Measurements from ENCODE around the gene QDPR.

Gene QDPR

DNA sequence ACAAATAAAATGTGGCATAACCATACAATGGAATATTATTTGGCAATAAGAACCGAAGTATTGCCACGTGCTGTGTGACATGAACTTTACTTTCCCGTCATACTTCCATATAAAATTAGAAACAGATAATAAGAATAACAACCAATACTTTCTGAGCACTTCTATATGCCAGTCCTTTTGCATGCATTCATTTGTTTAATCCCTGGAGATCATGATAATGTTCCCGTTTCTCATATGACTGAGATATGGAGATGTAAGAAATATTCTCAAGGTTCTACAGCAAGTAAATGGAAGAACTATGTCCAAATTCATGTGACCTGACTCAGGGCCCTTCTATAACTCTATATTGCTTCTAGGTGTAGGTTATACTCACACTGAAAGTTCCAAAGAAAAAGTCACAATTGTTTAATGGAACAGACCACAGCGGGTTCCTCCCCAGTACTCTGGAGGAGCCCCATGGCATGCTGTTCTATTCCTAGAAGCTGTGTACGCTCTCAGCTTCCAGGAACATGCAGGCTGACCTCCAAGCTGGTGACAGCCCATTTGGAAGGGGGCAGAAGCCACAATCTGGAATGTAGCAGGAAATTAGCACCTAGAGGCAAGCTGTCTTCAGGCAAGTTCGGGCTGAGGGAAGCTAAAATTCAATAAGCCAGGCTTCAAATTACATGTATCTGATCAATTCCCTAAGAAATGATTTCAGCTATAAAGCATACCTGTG is 31.5 kb downstream of the QDPR start:
- no peak for DNase-seq (ENCODE audit: insufficient read length, low spot score)
- FAIRE-seq, result no peak

DNA sequence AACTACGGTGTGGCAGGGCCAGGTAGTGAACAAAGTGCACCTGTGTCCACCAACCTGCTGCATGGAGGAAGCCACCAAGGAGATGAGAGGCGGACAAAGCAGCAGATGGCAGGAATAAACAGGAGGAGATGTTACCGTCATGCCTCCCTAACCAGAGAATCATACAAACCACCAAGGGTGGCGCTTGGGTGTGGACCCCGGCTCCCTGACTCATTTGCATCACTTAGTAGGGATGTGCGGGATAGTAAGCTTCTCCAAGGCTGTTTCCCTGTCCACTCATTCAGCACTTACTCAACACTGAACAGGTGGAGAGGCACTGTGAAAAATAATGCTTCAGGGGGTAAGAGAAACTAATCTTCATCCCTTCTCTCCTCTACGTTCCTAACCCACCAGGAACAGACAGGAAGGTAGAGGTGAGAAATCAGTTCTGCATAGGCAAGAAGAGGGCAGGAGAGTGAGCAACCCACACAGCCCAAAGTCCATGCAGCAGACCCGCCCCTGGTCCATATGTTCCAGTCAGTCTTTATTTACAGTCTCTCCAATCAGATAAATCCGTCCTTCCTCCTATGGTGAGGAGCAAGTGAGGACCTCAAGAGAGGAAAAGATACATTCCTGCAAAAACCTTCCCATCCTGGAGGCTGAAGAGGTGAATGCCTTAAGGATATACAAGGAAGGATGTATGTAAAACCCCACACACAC is 34.0 kb downstream of the QDPR start:
- DNase-seq (ENCODE audit: insufficient read length, low spot score), result no peak
- no peak for FAIRE-seq
- TF ChIP-seq, protein P1, sequence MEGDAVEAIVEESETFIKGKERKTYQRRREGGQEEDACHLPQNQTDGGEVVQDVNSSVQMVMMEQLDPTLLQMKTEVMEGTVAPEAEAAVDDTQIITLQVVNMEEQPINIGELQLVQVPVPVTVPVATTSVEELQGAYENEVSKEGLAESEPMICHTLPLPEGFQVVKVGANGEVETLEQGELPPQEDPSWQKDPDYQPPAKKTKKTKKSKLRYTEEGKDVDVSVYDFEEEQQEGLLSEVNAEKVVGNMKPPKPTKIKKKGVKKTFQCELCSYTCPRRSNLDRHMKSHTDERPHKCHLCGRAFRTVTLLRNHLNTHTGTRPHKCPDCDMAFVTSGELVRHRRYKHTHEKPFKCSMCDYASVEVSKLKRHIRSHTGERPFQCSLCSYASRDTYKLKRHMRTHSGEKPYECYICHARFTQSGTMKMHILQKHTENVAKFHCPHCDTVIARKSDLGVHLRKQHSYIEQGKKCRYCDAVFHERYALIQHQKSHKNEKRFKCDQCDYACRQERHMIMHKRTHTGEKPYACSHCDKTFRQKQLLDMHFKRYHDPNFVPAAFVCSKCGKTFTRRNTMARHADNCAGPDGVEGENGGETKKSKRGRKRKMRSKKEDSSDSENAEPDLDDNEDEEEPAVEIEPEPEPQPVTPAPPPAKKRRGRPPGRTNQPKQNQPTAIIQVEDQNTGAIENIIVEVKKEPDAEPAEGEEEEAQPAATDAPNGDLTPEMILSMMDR (IDR thresholded peaks at IDR 0.05; ENCODE audit: insufficient read depth, missing control alignments), result no peak

More for the DNA sequence above, 31.5 kb downstream of the QDPR start:
- TF ChIP-seq, protein P1 (IDR thresholded peaks at IDR 0.05; ENCODE audit: insufficient read depth, missing control alignments), result no peak

DNA sequence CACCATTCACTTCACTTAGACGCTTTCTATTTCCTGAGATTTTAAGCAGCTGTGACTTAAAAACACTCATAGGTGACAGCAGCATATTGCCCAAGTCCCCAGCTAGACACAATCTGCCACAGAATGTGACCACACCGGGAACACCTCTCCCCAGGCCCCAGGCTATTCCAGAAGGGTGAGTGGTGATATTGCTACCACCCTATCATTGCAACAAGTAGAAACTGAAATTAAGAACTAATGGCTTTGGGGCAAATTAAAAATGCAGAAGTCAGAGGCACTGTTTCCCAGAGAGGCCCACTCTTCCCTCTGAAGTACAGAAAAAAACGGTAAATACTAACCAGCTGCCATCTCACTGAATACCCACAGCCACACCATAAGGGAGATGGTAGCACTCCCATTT is 35.0 kb downstream of the QDPR start:
- TF ChIP-seq, protein P1 (IDR thresholded peaks at IDR 0.05; ENCODE audit: insufficient read depth, missing control alignments), result no peak
- FAIRE-seq, result no peak
- DNase-seq (ENCODE audit: insufficient read length, low spot score), result no peak

DNA sequence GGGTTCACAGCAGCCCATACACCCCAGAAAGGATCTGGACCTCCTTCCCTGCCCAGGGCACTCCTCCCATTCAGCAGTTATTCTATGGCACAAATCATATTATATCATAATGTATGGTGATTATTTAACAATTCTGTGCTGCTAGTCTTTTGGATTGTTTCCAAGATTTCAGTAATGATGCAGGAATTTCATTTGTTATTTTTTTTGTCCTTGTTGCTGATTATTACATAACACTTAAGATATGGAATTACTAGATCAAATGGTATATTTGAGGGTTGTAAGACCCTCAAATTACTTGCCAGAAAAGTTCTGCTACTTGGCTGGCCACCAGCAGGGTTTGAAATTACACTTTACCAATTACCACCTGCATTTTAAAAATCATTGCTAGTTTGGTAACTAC is 36.4 kb downstream of the QDPR start:
- no peak for FAIRE-seq
- TF ChIP-seq, protein P1 (IDR thresholded peaks at IDR 0.05; ENCODE audit: insufficient read depth, missing control alignments), result no peak

DNA sequence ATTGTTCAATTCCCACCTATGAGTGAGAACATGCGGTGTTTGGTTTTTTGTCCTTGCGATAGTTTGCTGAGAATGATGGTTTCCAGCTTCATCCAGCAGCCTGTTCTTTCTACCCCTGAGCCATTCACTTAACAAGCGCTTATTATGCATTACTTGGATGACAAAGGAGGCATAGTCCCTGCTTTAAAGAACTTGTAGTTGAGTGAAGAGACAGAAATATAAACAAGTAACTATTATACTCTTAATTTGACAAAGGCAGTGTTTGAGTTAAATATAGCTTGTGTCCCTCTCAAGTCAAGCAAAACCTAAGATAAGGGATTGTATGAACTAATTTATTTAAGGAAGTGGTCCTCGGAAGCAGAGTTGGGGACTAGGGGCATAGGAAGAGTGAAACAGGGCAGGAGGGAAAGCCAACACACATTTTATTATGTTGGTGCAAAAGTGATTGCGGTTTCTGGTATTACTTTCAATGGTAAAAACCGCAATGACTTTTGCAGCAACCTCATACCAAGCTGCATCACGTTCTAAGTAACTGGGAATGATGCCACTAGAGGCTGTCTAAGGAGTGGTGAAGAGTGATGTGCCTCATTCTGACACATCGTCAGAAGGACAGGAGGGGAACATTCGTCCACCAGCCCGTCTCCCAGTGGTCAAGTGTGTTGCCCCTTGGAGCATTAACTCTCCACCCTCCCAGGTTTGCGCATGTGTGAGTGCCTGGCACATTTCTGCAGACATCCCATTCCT is 41.8 kb downstream of the QDPR start:
- FAIRE-seq (no peak), DNase-seq (ENCODE audit: insufficient read length, low spot score) (no peak)
- TF ChIP-seq, protein P1 (IDR thresholded peaks at IDR 0.05; ENCODE audit: insufficient read depth, missing control alignments), result no peak

More for the DNA sequence above, 36.4 kb downstream of the QDPR start:
- DNase-seq (ENCODE audit: insufficient read length, low spot score), result no peak

DNA sequence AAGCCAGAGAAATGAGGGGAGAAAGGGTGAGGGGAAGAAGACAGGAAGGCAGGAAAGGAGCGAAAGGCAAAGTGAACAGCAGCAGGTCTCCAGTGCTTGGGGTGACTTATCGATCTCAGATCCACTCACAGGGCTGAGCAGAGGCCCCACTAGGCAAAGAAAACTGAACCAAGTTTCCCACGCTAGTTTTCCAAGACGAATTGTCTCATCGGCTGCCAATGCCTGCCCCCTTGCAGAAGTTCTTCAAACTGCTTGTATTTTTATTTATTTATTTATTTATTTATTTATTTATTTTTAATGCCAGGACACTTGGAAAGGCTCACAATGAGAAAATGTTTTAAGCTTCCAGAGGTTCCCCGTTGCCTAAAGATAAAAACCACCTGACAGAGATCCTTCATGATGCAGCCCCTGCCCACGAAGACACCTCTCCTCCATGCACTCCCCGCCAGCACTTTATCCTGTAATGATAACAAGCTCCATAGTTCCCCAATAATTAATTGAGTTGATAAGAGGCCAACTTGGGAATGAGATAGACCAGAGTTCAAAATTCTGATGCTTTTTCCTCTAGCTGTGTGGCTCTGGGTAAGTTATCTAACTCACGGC is 43.2 kb downstream of the QDPR start:
- DNase-seq (ENCODE audit: insufficient read length, low spot score), result no peak
- no peak for FAIRE-seq
- TF ChIP-seq, protein P1 (IDR thresholded peaks at IDR 0.05; ENCODE audit: insufficient read depth, missing control alignments), result peak; percentile 41
